GM21619 (cell line): ENCODE results near the gene SNX19.

Source experiments
- ATAC-seq: cut with Tn5 transposase; IDR thresholded peaks from one replicate; pipeline ENCODE4 v1.9.1; 2021; ENCODE audit not compliant: unreplicated experiment

SNX19 gene

GRCh38 chr11:130846606-130847005 lies 69.7 kb downstream of the SNX19 start:
- ATAC-seq, result no peak

- ATAC-seq, result no peak
These were observed 74.3 kb downstream of the SNX19 start for GRCh38 chr11:130842001-130842400.

DNA sequence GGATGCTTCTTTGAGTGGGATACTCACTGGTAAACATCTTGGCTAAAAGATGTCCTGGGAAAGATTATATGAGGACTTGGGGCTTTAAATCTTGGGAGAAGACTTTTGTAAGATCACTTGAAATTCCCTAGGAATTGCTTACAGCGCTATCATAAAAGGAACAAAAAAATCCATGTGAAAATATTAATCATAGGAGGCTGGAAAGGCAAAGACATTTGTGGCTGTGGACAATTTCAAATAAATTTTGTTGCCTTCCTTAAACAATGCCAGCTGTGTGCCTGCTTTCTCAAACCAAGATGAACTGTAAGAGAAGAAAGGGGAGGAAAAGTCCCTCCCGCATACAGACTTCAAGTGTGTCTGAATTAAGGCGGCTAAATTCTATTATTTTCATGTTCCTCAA lies 75.6 kb downstream of the SNX19 start:
- no peak for ATAC-seq

GRCh38 chr11:130839981-130840666 lies 76.2 kb downstream of the SNX19 start:
- ATAC-seq, result no peak

- no peak for ATAC-seq
These were observed 79.1 kb downstream of the SNX19 start for GRCh38 chr11:130837194-130837593.

DNA sequence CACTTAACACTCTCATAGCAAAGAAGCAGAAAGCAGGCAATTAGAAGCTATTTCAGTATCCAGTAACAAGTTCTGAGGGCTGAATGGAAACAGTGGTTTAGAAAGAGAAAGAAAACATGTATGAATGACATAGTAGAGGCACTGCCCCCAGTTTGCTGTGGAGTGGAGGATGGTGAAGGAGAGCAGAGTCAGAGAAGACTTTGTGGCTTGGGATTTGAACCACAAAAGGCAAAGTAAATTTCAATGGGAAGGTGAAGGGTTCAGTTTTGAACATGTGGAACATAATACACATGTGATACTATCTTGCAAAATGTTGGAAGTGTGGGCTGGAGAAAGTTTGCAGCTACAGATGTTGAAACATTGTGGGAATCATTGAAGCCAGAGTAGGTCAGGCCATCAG lies 81.4 kb downstream of the SNX19 start:
- no peak for ATAC-seq

- no peak for ATAC-seq
These were observed 83.5 kb downstream of the SNX19 start for GRCh38 chr11:130832566-130833425.

DNA sequence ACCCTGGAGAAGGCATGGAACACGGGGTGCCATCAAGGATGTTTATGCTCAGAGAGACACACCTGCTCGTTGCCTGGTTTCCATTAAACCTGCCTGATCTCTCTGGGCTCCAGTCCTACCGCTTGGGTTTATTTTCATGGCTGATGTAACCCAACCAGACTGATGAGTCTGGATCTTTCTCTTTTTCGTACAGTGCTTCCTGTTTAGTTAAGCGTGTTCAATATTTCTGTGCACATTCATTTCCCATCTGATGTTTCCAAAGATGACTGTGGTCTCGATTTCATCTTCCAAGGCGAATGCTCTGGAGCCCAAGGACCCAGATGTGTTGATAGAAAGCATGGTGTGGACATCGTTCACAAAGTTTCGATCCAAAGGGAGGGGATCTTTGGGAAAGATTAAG lies 84.3 kb downstream of the SNX19 start:
- ATAC-seq, result no peak

DNA sequence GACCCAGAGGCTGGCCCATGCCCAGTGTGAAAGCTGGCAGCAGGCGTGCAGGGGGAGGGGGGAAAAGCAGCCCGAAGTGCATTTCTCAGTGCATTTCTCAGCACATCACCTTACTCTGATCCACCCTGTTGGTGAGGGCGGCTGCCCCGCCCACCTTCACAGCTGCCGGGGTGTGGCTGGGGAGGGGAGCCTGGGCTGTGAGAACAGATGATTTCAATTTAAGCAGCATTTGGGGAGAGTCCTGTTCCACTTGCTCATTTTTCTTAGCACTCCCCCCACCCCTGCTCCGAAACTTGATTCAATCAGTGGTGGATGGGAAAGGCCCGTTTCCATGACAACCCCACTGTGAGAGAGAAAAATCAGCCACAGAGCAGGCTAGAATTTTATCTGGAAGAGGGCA lies 84.8 kb downstream of the SNX19 start:
- no peak for ATAC-seq

DNA sequence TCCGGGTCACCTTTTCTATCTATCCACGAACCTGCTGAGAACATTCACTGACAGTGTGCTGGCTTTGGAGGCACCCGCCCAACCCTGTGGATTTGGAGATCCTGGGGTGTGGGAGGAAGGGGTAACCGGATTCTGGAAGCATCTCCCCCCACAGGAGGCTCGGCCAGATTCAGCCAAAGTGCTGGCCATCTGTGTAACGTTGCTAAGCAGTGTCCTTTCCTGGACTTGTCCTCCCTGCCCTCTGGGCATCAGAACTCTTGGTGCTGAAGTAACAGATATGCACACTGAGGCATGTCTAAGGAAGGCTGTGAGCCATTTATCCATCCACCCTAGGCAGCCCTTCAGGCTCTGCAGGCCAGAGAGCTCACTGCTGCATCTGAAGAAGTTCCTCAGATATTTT lies 85.7 kb downstream of the SNX19 start:
- ATAC-seq, result no peak

- ATAC-seq, result no peak
These were observed 86.3 kb downstream of the SNX19 start for GRCh38 chr11:130829920-130830511.

DNA sequence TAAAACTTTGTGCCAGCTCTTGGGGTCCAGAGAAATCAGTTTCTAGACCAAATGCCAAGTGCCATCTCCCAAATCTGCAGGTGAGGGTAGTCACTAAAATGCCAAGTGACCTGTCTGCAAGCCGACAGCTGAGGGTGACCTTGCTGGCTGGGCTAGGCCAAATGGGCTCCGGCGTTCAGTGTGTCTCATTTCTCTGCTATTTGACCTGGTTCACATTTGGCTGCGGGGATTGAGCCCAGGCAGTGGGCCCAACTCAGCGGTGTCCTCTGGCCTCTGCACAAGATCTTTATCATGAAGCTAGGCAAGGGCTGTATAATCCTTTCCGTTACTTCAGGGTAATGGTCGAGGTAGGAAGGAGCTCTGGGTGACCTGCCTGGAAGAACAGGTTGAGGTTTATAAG lies 87.5 kb downstream of the SNX19 start:
- no peak for ATAC-seq

DNA sequence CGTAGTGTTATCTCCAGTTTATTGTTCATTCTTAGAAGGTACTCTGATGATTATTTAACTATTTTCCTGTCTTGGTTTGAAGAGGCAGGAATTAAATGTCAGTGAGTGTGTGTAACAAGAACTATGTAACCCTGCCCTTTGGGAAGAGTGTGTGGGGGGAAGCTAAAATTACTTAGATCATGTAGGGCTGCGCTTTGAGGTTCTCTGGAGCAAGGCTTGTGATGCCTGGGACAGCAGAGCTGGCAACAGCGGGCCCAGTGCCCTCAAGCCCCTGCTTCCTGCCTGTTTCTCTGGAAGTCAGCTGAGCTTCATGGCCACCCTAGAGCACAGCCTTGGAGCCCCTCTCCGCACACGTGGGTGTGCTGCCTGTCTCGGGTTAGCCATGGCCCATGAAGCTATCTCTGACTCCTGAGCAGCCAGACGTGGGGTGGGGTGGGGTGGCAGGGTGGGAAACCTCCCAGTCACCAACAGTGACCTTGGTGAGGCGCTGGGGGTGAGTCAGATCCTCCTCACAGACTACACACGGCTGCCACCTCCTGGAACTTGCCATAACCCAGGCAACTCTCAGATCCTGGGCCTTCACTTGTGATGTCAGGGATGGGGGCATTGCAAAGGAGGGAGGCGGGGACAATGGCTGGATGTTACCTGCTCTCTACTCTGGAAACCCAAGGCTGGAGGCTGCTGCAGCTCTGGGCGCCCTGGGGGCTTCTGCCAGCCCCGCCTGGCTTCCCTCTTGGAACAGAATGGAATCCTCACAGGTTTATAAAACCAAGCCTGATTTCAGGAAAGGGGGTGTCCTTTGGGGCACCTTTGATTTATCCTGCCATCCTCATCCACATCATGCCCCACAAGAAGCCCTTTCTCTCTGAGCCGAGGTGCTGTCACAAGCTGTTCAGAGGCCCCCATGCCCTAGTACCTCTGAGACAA lies 88.6 kb downstream of the SNX19 start:
- ATAC-seq, result no peak

DNA sequence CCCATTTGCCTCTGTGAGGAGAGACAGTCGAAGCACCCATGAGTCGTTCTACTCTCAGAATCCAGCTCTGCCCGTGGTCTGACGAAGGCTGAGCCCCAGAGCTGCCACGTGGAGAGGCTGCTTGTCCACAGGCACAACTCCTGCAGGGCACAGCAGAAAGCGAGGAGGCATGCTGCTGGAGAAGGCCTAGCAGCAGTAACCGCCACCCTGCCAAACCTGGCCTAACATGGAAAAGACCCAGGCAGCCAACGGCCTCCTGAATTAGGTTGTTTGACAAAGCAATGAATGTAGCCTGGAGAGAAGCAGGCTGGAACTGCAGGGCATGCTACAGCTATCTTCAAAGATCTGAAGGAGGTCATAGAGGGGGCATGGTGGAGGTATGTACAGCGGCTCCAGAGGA lies 89.7 kb downstream of the SNX19 start:
- ATAC-seq, result no peak

DNA sequence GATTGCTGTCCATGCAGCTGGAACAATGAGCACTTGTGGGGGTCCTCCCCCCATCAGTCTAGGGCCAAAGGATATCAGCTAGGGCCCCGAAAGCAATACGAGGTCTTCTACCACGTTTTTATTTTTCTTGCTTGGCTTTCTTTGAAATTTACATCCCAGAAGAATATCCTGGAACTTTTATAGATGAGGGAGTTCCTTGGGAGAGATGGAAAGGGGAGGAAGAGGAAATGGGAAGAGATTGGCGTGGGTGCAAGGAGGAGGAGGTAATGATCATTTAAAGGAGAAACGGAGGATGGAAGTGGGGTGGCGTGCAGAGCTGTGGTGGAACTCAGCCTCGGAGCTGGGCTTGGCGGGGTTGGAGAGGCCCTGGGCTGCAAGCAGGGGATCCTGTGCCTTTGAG lies 90.3 kb downstream of the SNX19 start:
- ATAC-seq, result no peak

GRCh38 chr11:130825561-130825960 lies 90.7 kb downstream of the SNX19 start:
- ATAC-seq, result no peak
